Measurements from ENCODE around the gene AZI2.

Gene AZI2

GRCh38 chr3:28273837-28274236 lies 74.8 kb downstream of the AZI2 start:
- Histone ChIP-seq H3K4me1 (peaks cover 0 to 20% (median 9%) of the 10 kb centered on the region in 10 experiments; a peak in 17 of 20 replicates), H3K27me3 (no peaks in the 10 kb centered on the region), H3K36me3 (peaks cover 59 to 87% (median 74%) of the 10 kb centered on the region in 11 experiments), H3K4me3 (no peak overlapping the region; a peak in 1 of 20 replicates), H3K4me2 (no peak overlapping the region), H3K27ac (no peak overlapping the region), H3K9me3 (replicated peaks in 1 of 11) (peaks cover 66 to 84% (median 71%) of the 10 kb centered on the region in 11 experiments), H3K9ac (no peak overlapping the region), H4K20me1 (no peaks in the 10 kb centered on the region)
- TF ChIP-seq Cebpa-rat (IDR thresholded peaks at IDR 0.05) = no peak
